GM18870 (cell line): Measurements from ENCODE around the gene DCAKD.

Experiments
- ATAC-seq: cut with Tn5 transposase; IDR thresholded peaks from one replicate; pipeline ENCODE4 v1.9.1; 2021; ENCODE audit warnings: moderate library complexity; ENCODE audit not compliant: unreplicated experiment

DCAKD gene

DNA sequence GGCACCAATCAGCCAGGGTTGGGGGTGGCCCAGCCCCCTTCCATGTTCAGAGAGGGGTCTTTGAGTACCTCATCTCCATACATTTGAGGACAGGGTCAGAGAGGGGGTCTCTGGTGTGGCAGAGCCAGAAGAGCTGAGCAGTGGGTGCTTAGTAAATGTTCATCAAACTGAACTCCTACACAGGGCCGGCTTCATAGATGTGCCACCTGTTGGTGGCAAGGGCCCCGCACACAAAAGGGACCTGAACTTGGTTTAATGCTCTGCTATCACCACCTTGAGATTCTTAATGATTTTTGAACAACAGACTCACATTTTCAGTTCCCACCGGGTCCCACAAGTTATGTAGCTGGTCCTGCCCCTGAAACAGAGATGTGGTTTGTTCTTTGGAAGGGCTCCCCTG lies 74.4 kb downstream of the DCAKD start:
- ATAC-seq: no peak

DNA sequence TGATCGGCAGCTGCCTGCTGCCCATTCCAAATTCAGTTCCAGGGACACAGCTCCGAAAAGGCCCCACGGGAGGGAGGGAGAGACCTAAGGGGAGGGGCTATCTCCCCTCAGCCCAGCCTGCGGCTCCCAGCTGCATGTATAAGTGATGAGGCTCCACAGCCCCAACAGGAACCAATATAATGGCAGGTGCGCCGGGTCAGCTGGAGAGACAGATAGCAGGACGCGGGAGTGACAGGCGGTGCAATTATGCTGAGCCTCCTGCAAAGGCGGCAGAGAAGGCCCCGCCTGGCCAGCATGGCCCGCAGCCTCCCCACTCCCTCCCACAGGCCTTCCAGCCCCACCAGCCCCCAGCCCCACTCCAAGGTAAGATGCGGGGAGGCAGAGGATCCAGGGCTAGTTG lies 75.2 kb downstream of the DCAKD start:
- ATAC-seq: no peak
